OCI-M2 (cell line): ENCODE measurements around the gene PGRMC1.
"Not testable (repeated sequence)": the region's sequence is repeated elsewhere in the genome, so short reads cannot be mapped to it uniquely, and the experiment has no call there.

Source experiments
- DNase-seq: peaks from one replicate; lab custom pipeline; 2025; ENCODE audit not compliant: unreplicated experiment; lab: John Stamatoyannopoulos, UW

PGRMC1 gene

DNA sequence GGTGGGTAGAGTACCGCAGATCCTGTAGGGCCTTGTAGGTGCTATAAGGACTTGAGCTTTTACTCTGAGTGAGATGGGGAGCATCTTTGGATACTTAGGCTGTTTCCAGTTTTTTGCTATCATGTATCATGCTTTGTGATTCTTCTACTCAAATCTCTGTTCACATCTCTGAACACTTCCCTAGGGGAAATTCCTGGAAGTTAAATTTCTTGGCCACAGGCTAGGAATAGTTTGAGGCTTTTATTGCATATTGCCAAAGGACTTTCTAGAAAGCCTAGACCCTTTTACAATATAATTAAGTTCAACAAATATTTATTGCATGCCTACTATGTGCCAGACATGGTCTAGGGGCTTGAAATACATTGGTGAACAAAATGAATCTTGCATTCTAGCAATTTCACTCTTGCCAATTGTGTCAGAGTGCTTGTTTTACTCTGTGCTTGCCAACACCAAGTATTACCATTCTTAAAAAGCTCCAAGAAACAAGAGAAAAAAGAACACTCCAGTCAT is 4.1 kb upstream of the PGRMC1 start:
- DNase-seq, result no peak

DNA sequence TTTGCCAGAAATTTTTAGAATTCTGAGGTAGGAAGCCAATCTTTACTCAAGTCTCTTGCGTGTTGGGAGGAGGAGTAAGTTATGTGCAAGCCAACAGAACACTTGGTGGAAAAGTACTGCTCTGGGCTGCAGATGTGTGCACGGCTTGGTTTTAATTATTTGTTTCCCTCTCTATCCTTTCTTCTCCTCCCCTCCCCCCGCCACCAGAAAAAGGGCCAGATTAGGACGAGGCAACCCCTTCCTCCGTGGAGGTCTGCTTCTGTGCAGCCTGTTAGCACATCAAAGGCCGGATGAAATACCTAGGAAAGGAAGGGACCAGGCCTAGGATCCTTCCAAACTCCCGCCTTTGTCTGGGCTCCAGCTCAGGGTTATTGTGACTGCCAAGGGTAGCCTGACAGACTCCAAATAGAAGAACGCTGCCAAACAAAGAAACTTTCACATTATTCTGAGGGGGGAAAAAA is 1.0 kb upstream of the PGRMC1 start:
- DNase-seq, result no peak

DNA sequence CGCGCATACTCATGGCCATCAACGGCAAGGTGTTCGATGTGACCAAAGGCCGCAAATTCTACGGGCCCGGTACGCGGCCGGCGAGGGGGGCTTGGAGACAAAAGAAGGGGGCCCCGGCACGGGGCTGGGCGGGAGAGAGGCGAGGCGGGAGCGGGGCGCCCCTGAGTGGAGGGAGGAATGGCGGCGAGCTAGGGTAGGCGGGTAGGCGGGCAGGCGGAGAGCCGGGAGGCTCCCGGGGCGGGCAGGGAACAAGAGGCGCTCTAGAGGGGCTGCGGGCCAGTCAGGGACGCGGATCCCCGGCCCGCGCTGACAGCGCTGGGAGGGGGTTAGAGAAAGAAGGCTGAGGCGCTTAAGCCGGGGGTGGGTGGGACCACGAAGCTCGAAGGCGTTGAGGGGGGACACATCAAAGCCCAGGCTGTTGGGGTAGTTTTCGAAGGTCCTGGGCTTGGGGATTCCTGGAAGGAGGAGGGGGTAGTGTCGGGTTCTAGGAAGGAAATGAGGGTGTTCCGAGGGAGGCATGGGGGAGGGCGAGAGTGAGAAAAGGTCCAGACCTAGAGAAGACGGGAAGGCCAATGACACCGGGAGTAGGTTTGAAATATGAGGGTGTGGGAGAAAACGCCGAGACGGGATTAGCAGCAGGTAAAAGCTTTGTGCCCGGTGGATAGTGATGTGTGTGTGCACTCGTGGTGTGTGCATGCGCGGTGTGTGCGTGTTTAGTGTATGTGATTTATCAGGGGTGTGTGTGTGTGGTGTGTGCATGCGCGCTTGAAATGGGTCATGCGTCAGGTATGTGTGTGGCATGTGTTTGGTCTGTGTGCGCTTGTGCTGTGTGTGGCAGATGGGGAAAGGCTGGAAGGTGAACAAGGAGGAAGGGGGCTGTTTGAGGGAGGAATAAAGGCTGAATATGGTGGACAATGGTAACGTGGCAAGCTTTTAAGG is 807 bp downstream of the PGRMC1 start:
- no peak for DNase-seq

DNA sequence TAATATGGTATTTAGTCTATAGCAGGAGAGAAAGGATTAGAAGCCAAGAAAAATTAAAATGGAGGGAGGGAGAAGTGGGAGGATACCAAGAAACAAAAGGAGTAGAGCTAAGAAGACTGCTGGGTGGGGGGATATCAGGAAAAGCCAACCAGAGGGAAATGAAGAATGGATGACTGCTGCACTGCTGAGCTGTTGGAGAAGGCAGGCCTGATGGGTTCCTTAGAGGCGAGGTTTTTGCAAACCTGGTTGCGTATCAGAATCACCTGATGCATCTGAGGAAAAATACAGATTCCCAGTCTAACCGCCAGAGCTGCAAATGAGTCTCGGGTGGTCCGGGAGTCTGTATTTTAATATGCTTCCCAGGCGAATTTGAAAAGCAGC is 1.5 kb downstream of the PGRMC1 start:
- no peak for DNase-seq

DNA sequence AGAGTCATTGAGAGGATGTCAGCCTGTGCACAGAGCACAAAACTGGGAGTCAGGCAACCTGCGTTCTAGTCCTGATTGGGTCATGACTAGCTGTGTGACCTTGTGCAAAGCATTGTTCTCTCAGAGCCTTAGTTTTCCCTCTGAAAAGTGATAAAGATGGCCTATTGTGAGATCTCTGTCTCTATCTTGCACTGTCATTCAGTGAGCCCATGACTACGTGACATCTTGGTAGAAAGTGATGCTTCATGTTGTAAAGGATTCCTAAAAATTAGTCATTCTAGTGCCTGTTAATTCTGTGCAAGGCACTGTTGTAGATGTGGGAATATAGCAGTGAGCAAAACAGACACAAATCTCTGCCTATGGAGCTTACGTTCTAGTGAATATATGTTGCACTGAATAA is 2.5 kb downstream of the PGRMC1 start:
- no peak for DNase-seq

DNA sequence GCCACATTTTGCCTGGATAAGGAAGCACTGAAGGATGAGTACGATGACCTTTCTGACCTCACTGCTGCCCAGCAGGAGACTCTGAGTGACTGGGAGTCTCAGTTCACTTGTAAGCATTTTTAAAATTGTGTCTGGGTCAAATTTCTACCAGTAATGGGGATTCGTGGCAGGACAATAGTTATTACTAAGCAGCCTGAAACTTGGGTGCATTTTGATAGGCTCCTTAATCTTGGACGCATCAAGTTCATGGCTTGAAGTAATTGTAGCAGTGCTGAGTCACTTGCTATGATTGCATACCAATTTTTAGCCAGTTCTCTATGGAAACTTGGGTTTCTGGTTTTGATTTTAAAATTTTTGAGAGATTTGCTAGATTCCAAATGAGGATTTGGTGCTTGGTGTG is 4.3 kb downstream of the PGRMC1 start:
- DNase-seq, result no peak

DNA sequence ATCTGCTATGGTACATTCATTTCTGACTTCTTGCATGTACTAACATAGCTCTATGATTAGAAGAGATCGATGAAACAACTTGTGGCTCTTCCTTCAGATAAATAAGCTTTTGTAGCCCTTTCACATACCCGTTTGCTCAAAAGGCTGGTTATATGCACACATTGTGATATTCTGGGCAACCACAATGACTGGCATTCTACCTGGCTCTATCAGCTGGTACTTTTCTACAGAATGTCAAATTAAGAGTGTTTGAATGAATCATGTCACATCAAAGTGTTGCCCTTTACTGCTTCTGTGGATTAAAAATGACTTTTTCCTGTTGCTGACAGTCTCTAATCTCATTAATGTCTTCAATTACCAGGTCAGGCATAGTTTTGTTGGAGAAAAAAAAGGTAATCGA is 11.6 kb downstream of the PGRMC1 start:
- DNase-seq, result no peak

DNA sequence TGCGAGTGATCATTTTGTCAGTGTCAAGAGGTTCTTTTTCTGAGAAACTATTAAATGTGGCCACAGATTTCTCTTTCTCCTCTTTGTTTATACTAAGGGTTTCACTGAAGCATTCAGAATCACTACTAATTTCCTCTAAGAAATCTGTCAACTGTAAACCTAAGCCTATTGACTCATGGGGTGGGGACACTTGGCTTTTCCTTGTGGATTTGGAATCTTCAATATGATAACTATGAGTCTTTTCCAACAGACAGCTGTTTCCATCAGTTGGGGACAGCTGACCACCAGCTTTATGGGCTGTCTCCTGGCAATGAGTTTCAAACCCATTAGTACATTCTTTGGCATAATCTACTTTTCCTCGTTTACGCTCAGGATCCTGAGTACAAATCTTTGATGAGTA is 13.8 kb downstream of the PGRMC1 start:
- DNase-seq, result no peak

DNA sequence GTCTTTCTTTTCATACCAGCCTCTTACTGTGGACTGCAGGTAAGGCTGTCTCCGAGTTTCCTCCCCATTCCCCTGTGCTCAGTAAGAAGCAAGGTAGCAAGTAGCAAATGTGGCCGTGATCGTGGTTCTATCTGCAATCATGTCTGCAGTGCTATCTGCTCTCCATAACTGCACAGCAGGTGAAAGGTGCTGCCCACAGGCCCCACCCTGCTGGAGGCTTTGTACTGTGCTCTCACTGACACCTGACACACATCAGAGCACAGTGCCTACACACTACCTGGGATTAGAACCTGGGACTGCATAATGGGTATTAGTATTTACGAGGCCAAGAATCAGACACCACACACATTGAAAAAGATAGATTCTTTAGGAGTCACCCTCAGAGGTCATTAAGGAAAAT is 15.3 kb downstream of the PGRMC1 start:
- DNase-seq, result no peak

DNA sequence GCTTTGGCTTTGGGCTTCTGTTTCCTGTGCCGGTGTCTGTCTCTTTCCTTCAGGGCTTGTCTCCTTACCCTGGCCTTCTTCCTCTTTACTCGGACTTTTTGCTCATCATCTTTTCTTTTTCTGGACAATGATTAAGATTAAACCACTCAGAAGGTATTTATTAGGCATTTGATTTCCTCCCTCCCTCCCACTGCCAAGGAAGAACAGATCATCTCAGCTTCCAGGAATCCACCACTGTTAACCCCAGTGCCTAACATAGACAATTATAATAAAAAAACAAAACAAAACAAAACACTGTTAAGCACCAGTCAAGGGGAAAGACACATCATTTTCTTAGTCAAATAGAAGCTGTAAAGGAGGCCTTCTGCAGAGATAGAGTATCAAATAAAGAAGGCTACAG is 16.6 kb downstream of the PGRMC1 start:
- no peak for DNase-seq

DNA sequence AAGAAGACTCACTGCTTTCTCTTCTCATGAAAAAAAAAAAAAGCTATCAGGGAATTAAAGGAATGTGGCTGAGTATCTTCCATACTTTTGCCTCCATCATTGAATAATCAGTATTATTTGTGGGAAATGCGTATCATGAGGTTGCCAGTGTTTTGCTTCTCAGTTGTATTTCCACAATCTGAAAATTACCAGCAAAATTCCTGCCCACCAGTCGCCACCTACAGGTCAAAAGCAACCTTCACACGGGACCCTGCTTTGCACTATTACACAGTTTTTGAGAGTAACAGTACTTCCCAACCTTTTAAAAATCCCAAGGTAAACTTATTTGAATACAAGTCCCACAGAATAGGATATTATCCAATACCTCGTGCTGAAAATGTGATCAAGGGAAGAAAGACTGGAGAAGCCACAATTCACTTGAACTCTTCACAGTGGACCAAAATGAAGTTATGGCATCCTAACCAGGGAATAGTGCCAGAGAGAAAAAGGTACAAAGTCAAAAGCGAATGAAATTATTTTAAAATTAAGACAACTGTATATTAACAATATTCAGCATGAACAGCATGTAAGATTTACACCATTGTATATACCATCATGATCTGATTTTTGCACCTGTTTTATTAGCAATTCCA is 30.4 kb downstream of the PGRMC1 start:
- no peak for DNase-seq

DNA sequence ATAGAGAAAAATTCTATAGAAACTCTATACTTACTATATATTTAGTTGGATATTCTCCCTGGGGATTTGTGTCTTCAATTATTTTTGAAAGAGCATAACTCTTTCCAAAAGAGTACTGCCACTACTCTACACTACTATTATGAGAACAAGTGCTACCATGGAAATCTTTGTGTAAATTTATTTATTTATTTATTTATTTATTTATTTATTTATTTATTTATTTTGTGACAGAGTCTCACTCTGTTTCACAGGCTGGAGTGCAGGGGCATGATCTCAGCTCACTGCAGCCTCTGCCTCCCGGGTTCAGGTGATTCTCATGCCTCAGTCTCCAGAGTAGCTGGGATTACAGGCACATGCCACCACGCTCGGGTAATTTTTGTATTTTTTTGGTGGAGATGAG is 31.0 kb downstream of the PGRMC1 start:
- DNase-seq, result not testable (repeated sequence)

DNA sequence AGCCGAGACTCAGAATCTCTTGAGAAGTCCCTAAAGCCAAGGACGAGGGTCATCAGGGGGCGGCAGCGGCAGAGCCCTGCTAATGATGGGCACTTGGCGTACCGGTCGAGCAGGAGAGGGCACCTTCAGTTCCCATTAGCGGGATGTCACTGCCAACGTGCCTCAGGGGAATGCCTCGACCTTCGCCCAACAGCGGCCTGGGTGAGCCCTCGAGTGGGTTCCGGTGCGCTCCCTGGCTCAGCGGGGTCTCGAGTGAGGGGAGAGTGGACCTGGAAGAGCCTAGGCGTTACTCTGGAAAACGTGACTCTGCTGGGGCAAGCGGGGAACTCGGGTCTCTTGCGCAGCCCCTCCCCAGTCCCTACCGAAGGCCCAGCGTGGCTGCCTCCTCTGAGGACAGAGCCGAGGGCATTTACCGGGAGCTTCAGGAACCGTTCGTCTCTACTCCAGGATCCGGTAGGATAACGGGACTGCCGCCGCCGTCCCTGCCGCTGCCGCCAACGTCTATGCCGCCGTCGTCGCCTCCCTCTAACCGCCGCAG is 36.9 kb downstream of the PGRMC1 start:
- DNase-seq, result no peak

DNA sequence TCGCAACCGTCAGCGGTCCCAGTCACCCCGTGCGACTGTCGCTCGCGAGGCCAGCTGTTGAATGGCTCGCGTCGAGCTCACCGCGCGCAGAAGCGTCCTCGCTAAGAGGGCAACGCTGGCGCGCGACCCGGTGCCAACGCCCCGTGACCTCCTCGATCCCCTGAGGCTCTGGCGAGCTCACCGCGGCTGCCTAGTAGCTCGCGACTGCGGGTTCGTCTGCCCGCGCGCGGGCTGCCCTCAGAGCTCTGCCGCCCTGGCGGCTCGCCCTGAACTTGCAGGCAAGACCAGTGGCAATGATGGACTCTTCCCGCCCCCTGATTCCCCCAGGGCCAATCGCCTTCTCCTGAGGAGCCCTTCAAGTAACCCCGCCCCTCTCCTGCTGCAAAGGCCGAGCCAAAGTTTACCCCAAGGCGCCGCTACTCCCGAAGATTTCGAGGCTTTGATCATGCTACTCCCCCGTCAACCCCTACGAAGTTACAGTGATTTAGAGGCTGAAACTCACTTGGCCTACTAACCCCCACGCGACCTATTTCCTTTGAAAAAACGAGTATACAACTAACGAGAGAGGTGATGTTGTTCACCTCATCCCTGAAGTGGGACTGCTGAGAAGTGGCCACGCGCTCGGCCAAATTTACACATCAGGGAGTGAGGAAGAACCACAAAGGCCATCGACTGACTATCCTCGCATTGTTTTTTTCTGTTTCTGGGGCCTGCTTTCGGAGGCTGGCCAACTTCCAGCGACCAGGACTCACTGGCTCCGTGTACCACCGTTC is 37.5 kb downstream of the PGRMC1 start:
- no peak for DNase-seq

DNA sequence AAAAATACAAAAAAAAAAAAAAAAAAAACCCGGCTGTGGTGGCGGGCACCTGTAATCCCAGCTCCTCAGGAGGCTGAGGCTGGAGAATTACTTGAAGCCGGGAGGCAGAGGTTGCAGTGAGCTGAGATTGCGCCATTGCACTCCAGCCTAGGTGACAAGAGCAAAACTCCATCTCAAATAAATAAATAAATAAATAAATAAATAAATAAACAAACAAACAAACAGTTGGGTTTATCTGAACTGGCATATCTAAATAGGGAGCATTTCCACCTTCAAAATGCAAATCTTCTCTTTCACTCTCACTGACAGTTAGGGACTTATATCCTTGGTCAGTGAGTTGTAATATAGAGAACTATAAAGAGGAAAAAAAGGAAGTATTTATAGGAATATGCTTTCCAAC is 46.3 kb downstream of the PGRMC1 start:
- not testable (repeated sequence) for DNase-seq

DNA sequence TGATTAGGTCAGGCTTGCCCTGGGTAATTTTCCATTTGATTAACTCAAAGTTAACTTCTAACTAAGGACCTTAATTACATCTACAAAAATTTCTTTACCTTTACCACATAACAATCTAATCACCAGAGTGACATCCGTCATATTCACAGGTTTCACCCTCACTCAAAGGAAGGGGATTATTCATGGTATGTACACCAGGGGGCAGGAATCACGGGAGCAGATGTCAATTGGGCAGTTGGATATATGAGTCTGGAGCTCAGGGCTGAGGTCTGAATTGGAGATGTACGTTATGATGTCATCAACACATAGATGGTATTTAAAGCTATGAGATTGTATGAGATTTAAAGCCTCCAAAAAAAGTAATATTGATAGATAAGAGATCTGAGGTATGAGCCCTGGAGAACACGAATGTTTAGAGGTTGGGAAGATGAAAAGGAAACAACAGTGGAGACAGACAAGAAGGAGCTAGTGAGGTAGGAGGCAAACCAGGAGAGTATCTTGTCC is 52.9 kb downstream of the PGRMC1 start:
- DNase-seq, result no peak

DNA sequence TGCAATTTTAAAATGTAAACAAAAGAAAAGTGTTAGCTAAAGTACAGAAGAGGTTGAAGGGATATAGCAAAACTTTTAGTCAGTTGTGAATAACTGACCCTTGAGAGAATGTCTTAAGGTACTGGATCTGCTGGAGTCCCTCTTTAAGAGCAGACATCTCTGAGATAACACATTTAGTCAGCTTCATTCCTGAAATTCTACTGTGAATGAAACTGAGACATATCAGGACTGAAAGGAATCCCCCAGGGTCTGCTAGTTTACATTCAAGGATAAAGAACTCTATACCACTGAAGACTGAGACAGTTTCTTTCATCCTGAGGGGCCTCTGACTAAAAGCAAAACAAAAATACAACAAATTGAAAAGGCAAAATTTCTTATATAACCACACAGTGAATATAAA is 54.4 kb downstream of the PGRMC1 start:
- DNase-seq, result no peak

DNA sequence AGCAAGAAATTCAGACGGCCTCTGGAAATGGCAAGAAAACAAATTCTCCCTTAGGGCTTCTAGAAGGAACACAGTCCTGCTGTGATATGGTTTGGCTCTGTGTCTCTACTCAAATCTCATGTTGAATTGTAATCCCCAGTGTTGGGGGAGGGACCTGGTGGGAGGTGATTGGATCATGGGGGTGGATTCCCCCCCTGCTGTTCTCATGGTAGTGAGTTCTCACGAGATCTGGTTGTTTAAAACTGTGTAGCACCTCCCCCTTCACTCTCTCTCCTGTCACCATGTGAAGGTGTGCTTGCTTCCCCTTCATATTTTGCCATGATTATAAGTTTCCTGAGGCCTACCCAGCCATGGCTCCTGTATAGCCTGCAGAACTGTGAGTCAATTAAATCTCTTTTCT is 55.2 kb downstream of the PGRMC1 start:
- not testable (repeated sequence) for DNase-seq

DNA sequence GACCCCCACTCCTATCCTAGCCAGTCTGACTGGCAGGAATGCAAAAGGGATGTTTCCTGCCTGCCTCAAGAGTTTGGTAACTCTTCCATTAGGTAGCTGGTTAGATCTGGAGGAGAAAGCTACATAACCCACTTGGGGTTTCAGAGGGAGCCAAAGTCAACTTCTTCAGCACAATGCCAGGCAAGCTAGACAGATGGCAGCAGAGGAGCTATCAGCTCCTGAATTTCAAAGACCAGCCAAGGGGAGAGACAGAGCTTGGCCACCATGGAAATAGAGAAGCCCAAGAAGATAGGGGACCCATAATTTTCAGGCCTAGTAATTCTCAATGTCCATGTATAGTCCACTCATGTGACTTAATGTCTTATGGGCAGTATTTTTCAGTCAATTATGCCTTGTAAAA is 56.4 kb downstream of the PGRMC1 start:
- no peak for DNase-seq
